ENCODE data around the gene SF3B4. TPM values are rescaled to one million over a fixed set of nuclear protein-coding genes. Genes with fewer than 3 reads are reported as not detected.

The SF3B4 gene
- total RNA-seq, 1 experiment from 2014 or later: 127 TPM

DNA sequence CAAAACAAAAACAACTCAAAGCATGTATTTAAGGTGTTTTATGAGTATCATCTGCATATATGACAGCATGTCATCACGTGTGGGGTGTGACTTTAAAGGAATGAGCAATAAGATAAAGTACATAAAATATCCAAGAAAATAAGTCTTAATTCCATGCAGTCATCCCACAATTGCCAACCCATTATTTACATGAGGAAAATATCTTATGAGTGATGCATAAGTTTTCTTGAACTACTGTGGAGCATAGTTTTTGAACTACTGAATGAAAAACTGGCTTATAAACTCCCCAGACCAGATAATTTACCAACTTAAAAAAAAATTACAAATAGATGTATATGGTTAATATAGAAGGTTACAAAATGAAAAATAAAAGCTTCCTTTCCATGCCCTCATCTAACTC is 38.8 kb upstream of the SF3B4 start:
- WGBS (ENCODE audit: extremely low coverage, insufficient read length, low lambda C conversion rate): no CpG with 5 or more reads among the region's 1 CpG
- Histone ChIP-seq H3K9me3 (ENCODE audit: control insufficient read depth, low read depth, low read length) (no peaks in the 10 kb centered on the region), H3T11ph (ENCODE audit: low read length) (no peak overlapping the region), H2AK5ac (ENCODE audit: insufficient read length, low read length) (no peak overlapping the region), H2BK5ac (ENCODE audit: insufficient read length, low read length) (no peak overlapping the region), H4K5ac (ENCODE audit: insufficient read length, low read depth, low read length) (no peak overlapping the region), H3K4me1 (ENCODE audit: insufficient read depth, low read length) (no peaks in the 10 kb centered on the region), H3K4me2 (ENCODE audit: insufficient read depth, insufficient read length, low read length) (no peak overlapping the region), H2AFZ (ENCODE audit: low read length) (no peak overlapping the region), H3K14ac (ENCODE audit: insufficient read depth, low read length) (no peak overlapping the region), H3K9ac (ENCODE audit: extremely low read depth, insufficient read length, low read length) (no peak overlapping the region), H4K20me1 (ENCODE audit: control insufficient read depth, insufficient read depth, insufficient read length) (no peaks in the 10 kb centered on the region), H2BK15ac (ENCODE audit: low read depth, low read length) (no peak overlapping the region), H3K18ac (ENCODE audit: insufficient read length, low read depth, low read length) (no peak overlapping the region), H3K23me2 (ENCODE audit: insufficient read length, low read depth, low read length, poor library complexity, severe bottlenecking) (no peaks in the 10 kb centered on the region), H2BK20ac (ENCODE audit: low read depth, low read length, poor library complexity, severe bottlenecking) (no peak overlapping the region), H3K23ac (ENCODE audit: insufficient read length, low read depth, low read length) (no peak overlapping the region), H3K27ac (ENCODE audit: insufficient read length, low read depth, low read length) (no peak overlapping the region), H3K4ac (ENCODE audit: low read depth, low read length) (no peak overlapping the region), H3K56ac (ENCODE audit: insufficient read length, low read depth, low read length) (no peak overlapping the region), H2BK120ac (ENCODE audit: low read depth, low read length, poor library complexity, severe bottlenecking) (no peak overlapping the region), H2BK12ac (ENCODE audit: insufficient read length, low read depth, low read length) (no peak overlapping the region), H3K79me2 (ENCODE audit: insufficient read depth, low read length) (no peaks in the 10 kb centered on the region), H4K91ac (ENCODE audit: insufficient read length, low read depth, low read length) (no peak overlapping the region), H4K8ac (replicated peaks; ENCODE audit: insufficient read length, low read depth, low read length) (no peak overlapping the region), H3K27me3 (ENCODE audit: insufficient read depth, low read length) (no peaks in the 10 kb centered on the region), H3K79me1 (ENCODE audit: insufficient read depth, low read depth, low read length, poor library complexity, severe bottlenecking) (no peaks in the 10 kb centered on the region)
- Mint-ChIP-seq H3K9me3 (no peaks in the 10 kb centered on the region), H3K27me3 (ENCODE audit: low read depth) (no peaks in the 10 kb centered on the region), H3K4me1 (no peaks in the 10 kb centered on the region), H3K4me3 (no peak overlapping the region), H3K36me3 (ENCODE audit: insufficient read depth in 1 of 3, low read depth in 3 of 3) (peaks cover 15 to 51% (median 49%) of the 10 kb centered on the region in 3 experiments; a peak in 6 of 7 replicates), H3K27ac (no peak overlapping the region)
- DNase-seq: no peak
- TF ChIP-seq, protein P1, sequence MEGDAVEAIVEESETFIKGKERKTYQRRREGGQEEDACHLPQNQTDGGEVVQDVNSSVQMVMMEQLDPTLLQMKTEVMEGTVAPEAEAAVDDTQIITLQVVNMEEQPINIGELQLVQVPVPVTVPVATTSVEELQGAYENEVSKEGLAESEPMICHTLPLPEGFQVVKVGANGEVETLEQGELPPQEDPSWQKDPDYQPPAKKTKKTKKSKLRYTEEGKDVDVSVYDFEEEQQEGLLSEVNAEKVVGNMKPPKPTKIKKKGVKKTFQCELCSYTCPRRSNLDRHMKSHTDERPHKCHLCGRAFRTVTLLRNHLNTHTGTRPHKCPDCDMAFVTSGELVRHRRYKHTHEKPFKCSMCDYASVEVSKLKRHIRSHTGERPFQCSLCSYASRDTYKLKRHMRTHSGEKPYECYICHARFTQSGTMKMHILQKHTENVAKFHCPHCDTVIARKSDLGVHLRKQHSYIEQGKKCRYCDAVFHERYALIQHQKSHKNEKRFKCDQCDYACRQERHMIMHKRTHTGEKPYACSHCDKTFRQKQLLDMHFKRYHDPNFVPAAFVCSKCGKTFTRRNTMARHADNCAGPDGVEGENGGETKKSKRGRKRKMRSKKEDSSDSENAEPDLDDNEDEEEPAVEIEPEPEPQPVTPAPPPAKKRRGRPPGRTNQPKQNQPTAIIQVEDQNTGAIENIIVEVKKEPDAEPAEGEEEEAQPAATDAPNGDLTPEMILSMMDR (conservative IDR thresholded peaks at IDR 0.05): no peak
